HG03196 (cell line): ENCODE measurements around the gene TSPAN17.

Source experiments
- ATAC-seq: cut with Tn5 transposase; IDR thresholded peaks from one replicate; pipeline ENCODE4 v1.9.1; 2021; ENCODE audit not compliant: unreplicated experiment

The TSPAN17 gene

GRCh38 chr5:176639981-176640380, 7.3 kb upstream of the TSPAN17 start:
- no peak for ATAC-seq

- ATAC-seq = no peak
Measured at GRCh38 chr5:176640616-176641015, 6.7 kb upstream of the TSPAN17 start.

- ATAC-seq = no peak
Measured at GRCh38 chr5:176642675-176643490, 4.4 kb upstream of the TSPAN17 start.

- ATAC-seq = no peak
Measured at GRCh38 chr5:176643491-176644219, 3.6 kb upstream of the TSPAN17 start.

GRCh38 chr5:176644294-176644693, 3.0 kb upstream of the TSPAN17 start:
- ATAC-seq = no peak

GRCh38 chr5:176644878-176645670, 2.2 kb upstream of the TSPAN17 start:
- no peak for ATAC-seq

GRCh38 chr5:176646049-176646706, 1.1 kb upstream of the TSPAN17 start:
- ATAC-seq = no peak

- peak; percentile 8 for ATAC-seq
Measured at GRCh38 chr5:176646707-176647029, 616 bp upstream of the TSPAN17 start.

- no peak for ATAC-seq
Measured at GRCh38 chr5:176647843-176648473, 674 bp downstream of the TSPAN17 start.

- ATAC-seq = no peak
Measured at GRCh38 chr5:176648474-176649194, 1.4 kb downstream of the TSPAN17 start.

GRCh38 chr5:176650354-176650884, 3.1 kb downstream of the TSPAN17 start:
- no peak for ATAC-seq

GRCh38 chr5:176651472-176651980, 4.2 kb downstream of the TSPAN17 start:
- no peak for ATAC-seq

GRCh38 chr5:176652136-176652535, 4.9 kb downstream of the TSPAN17 start:
- no peak for ATAC-seq

GRCh38 chr5:176653401-176654385, 6.4 kb downstream of the TSPAN17 start:
- ATAC-seq = no peak

- no peak for ATAC-seq
Measured at GRCh38 chr5:176654856-176655255, 7.6 kb downstream of the TSPAN17 start.

- ATAC-seq = no peak
Measured at GRCh38 chr5:176656467-176656990, 9.2 kb downstream of the TSPAN17 start.

GRCh38 chr5:176658007-176658599, 10.8 kb downstream of the TSPAN17 start:
- ATAC-seq = no peak
